DOHH2 (cell line): Measurements from ENCODE around the gene CMPK2.

ENCODE experiments used
- EZH2phosphoT487 ChIP-seq: fragments of 200-600 bp; sonication (generic); IDR thresholded peaks from 2 replicates; pipeline ENCODE4 v1.6.1; 2017; ENCODE audit warnings: borderline replicate concordance, mild to moderate bottlenecking, antibody characterized with exemption, low read length, moderate library complexity, mixed read lengths
- TF ChIP-seq, protein P1 (sequence below): fragments of 200-600 bp; sonication (generic); IDR thresholded peaks from one replicate; pipeline ENCODE4 v1.5.1; 2014; ENCODE audit warnings: antibody characterized with exemption, mild to moderate bottlenecking, low read depth, low read length; ENCODE audit not compliant: poor library complexity, severe bottlenecking

GRCh38 chr2:6834163-6834562 lies 31.5 kb downstream of the CMPK2 start:
- no peak for TF ChIP-seq EZH2phosphoT487
- TF ChIP-seq, protein P1, sequence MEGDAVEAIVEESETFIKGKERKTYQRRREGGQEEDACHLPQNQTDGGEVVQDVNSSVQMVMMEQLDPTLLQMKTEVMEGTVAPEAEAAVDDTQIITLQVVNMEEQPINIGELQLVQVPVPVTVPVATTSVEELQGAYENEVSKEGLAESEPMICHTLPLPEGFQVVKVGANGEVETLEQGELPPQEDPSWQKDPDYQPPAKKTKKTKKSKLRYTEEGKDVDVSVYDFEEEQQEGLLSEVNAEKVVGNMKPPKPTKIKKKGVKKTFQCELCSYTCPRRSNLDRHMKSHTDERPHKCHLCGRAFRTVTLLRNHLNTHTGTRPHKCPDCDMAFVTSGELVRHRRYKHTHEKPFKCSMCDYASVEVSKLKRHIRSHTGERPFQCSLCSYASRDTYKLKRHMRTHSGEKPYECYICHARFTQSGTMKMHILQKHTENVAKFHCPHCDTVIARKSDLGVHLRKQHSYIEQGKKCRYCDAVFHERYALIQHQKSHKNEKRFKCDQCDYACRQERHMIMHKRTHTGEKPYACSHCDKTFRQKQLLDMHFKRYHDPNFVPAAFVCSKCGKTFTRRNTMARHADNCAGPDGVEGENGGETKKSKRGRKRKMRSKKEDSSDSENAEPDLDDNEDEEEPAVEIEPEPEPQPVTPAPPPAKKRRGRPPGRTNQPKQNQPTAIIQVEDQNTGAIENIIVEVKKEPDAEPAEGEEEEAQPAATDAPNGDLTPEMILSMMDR: no peak
